Measurements from ENCODE around the gene TBC1D7.

Gene TBC1D7

GRCh38 chr6:13299918-13300317 is 28.4 kb downstream of the TBC1D7 start:
- TF ChIP-seq CTCF (IDR thresholded peaks at IDR 0.05) (no peak), ZFX (IDR thresholded peaks at IDR 0.05; ENCODE audit: borderline replicate concordance) (no peak)
- no peak overlapping the region for H3K27ac ChIP-seq

- no peak overlapping the region for H3K27ac ChIP-seq
- TF ChIP-seq ZFX (IDR thresholded peaks at IDR 0.05; ENCODE audit: borderline replicate concordance) (no peak), CTCF (IDR thresholded peaks at IDR 0.05) (no peak)
Measured at GRCh38 chr6:13299403-13299821, 28.9 kb downstream of the TBC1D7 start.

- no peak overlapping the region for H3K27ac ChIP-seq
Measured at GRCh38 chr6:13298446-13298845, 29.9 kb downstream of the TBC1D7 start.

GRCh38 chr6:13297391-13297790 is 30.9 kb downstream of the TBC1D7 start:
- TF ChIP-seq ZFX (IDR thresholded peaks at IDR 0.05; ENCODE audit: borderline replicate concordance) = no peak
- TF ChIP-seq CTCF (IDR thresholded peaks at IDR 0.05) = no peak
- H3K27ac ChIP-seq = no peak overlapping the region

More at GRCh38 chr6:13298446-13298845, 29.9 kb downstream of the TBC1D7 start:
- TF ChIP-seq CTCF (IDR thresholded peaks at IDR 0.05) (no peak), ZFX (IDR thresholded peaks at IDR 0.05; ENCODE audit: borderline replicate concordance) (no peak)

GRCh38 chr6:13296536-13296997 is 31.8 kb downstream of the TBC1D7 start:
- H3K27ac ChIP-seq = no peak overlapping the region

GRCh38 chr6:13295576-13295975 is 32.8 kb downstream of the TBC1D7 start:
- no peak overlapping the region for H3K27ac ChIP-seq

More at GRCh38 chr6:13296536-13296997, 31.8 kb downstream of the TBC1D7 start:
- TF ChIP-seq ZFX (IDR thresholded peaks at IDR 0.05; ENCODE audit: borderline replicate concordance) (no peak), CTCF (IDR thresholded peaks at IDR 0.05) (no peak)

More at GRCh38 chr6:13295576-13295975, 32.8 kb downstream of the TBC1D7 start:
- TF ChIP-seq CTCF (IDR thresholded peaks at IDR 0.05) (no peak), ZFX (IDR thresholded peaks at IDR 0.05; ENCODE audit: borderline replicate concordance) (no peak)
